ENCODE results near the gene ZFR. TPM values are rescaled to one million over a fixed set of nuclear protein-coding genes. Genes with fewer than 3 reads are reported as not detected.
"Not testable (repeated sequence)": the region's sequence is repeated elsewhere in the genome, so short reads cannot be mapped to it uniquely, and the experiment has no call there.

ZFR gene
- total RNA-seq, 3 donors from 2014 or later: 44.0 to 73.3 (median 44.7) TPM

DNA sequence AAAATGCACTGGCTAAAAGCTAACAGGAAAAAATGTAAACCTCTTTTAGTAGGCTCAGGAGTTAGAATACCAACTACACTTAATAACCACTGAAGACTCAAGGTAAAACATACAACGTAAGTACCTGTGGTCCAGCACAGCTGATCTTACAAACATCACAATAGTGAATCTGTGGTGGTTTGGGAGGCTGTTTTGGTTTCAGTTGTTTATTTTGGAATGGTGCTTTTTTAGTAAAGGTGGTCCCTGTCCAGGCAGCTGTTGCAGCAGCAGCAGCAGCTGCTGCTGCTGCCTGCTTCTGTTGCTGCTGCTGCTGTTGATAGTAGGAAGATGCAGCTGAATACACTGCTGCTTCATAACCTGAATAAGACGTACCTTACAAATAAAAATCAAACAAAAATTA is 37.9 kb downstream of the ZFR start:
- intact Hi-C loops (cut with DNase I, micrococcal nuclease): no loop called here
- Histone ChIP-seq H3K4me3 (no peak overlapping the region), H3K4me1 (ENCODE audit: low read depth) (no peaks in the 10 kb centered on the region), H3K36me3 (ENCODE audit: low read depth) (no peaks in the 10 kb centered on the region), H3K9me3 (no peaks in the 10 kb centered on the region)
- TF ChIP-seq, protein P1, sequence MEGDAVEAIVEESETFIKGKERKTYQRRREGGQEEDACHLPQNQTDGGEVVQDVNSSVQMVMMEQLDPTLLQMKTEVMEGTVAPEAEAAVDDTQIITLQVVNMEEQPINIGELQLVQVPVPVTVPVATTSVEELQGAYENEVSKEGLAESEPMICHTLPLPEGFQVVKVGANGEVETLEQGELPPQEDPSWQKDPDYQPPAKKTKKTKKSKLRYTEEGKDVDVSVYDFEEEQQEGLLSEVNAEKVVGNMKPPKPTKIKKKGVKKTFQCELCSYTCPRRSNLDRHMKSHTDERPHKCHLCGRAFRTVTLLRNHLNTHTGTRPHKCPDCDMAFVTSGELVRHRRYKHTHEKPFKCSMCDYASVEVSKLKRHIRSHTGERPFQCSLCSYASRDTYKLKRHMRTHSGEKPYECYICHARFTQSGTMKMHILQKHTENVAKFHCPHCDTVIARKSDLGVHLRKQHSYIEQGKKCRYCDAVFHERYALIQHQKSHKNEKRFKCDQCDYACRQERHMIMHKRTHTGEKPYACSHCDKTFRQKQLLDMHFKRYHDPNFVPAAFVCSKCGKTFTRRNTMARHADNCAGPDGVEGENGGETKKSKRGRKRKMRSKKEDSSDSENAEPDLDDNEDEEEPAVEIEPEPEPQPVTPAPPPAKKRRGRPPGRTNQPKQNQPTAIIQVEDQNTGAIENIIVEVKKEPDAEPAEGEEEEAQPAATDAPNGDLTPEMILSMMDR (IDR thresholded peaks at IDR 0.05): no peak
- no peak for DNase-seq
- ATAC-seq: no peak

DNA sequence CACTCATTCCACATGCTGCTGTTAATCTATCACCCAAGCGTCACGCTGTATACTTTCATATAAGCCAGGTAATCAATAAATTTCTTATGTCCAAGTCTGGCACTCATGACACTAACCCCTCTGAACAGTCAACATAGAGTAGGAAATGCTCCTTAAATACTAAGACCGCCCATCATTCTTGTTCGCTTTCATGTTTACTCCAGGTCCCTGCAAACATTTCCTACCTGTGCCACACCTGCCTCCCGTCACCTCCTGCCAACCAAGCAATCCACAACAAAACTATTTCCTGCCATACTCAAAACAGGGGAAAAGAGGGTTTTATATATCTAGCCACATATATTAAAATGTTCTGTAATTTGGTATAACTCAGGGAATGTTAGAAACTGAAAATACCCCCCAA is 39.0 kb downstream of the ZFR start:
- TF ChIP-seq, protein P1 (IDR thresholded peaks at IDR 0.05): no peak
- Histone ChIP-seq H3K9me3 (no peaks in the 10 kb centered on the region), H3K4me1 (ENCODE audit: low read depth) (no peaks in the 10 kb centered on the region), H3K36me3 (ENCODE audit: low read depth) (no peaks in the 10 kb centered on the region), H3K4me3 (no peak overlapping the region)
- intact Hi-C loops (cut with DNase I, micrococcal nuclease): no loop called here
- DNase-seq: no peak
- ATAC-seq: no peak

DNA sequence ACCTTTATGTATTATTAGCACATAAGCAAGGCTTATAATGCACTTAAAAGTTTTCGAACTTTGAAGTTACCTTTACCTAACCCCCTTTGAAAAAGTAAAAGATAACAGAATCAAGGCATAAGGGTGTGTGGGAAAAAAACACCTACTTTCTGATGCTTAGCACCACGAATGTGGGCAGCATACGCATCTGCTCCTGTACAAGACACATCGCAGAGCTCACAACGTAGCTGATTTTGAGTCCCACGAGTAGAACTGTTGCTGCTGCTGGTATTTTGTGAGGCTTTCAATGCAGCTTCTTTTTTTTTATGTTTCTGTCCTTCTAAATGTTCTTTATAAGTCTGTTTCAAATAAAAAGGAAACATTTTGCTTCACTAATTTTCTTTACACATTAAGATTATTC is 40.8 kb downstream of the ZFR start:
- Histone ChIP-seq H3K36me3 (ENCODE audit: low read depth) (no peaks in the 10 kb centered on the region), H3K4me1 (ENCODE audit: low read depth) (no peaks in the 10 kb centered on the region), H3K9me3 (no peaks in the 10 kb centered on the region), H3K4me3 (no peak overlapping the region)
- DNase-seq (no peak), ATAC-seq (no peak)
- TF ChIP-seq, protein P1 (IDR thresholded peaks at IDR 0.05): no peak
- intact Hi-C loops (cut with DNase I, micrococcal nuclease): no loop called here

DNA sequence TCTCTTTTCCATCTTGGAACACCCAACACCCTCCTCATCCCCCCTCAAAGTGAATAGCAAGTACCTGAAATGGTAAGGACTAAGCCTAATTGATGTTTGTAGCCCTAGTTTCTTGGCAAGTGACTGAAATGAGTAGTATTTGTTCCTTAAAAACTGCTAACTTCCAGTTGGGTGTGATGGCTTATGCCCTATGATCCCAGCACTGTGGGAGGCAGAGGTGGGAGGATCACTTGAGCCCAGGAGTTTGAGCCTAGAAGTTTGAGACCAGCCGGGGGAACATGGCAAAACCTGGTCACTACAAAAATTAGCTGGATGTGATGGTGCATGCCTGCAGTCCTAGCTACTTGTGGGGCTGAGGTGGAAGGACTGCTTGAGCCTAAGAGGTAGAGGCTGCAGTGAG is 44.1 kb downstream of the ZFR start:
- no peak overlapping the region for H3K4me3 ChIP-seq
- H3K4me1 ChIP-seq (ENCODE audit: low read depth): no peaks in the 10 kb centered on the region
- no peaks in the 10 kb centered on the region for H3K36me3 ChIP-seq (ENCODE audit: low read depth)
- TF ChIP-seq, protein P1 (IDR thresholded peaks at IDR 0.05): no peak
- H3K9me3 ChIP-seq: no peaks in the 10 kb centered on the region
- DNase-seq: no peak
- intact Hi-C loops (cut with DNase I, micrococcal nuclease): no loop called here
- ATAC-seq: no peak

DNA sequence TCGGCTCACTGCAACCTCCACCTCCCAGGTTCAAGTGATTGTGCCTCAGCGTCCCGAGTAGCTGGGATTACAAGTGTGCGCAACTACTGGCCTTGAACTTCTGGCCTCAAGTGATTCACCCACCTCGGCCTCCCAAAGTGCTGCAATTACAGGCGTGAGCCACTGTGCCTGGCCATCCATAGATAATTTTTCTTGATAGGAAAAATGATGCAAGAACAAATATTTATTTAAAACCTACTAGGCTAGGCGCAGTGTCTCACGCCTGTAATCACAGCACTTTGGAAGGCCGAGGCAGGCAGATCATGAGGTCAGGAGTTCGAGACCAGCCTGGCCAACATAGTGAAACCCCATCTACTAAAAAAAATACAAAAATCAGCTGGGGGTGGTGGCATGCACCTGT is 45.8 kb downstream of the ZFR start:
- H3K36me3 ChIP-seq (ENCODE audit: low read depth); H3K4me3 ChIP-seq; intact Hi-C loops (cut with DNase I, micrococcal nuclease); DNase-seq; H3K4me1 ChIP-seq (ENCODE audit: low read depth); H3K9me3 ChIP-seq; ATAC-seq: not testable (repeated sequence)

DNA sequence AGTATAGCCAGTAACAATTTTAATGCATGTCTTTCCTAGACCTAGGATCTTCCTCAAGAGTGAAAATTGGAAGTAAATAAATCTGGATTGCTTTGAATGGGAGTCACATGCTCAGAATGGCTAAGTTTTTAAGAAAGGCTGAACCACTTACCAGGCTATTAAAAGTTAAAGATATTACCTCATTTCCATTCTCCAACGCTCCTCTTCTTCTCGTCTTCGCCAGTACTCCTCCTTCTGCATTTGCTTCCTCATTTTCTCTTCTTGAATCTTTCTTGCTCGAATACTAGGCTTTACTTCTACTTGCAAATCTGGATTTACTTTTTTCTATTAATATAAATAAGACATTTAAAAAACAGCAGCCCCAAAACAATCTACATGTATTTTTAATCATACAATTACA is 49.6 kb downstream of the ZFR start:
- no peaks in the 10 kb centered on the region for H3K36me3 ChIP-seq (ENCODE audit: low read depth)
- no peak for DNase-seq
- ATAC-seq: no peak
- intact Hi-C loops (cut with DNase I, micrococcal nuclease): no loop called here
- H3K4me3 ChIP-seq: no peak overlapping the region
- TF ChIP-seq, protein P1 (IDR thresholded peaks at IDR 0.05): no peak
- no peaks in the 10 kb centered on the region for H3K4me1 ChIP-seq (ENCODE audit: low read depth)
- no peaks in the 10 kb centered on the region for H3K9me3 ChIP-seq
